Muscle of leg (tissue), 11 donors: Measurements from ENCODE around the gene PPP2R5C. TPM values are rescaled to one million over a fixed set of nuclear protein-coding genes. Genes with fewer than 3 reads are reported as not detected.
"Not testable (repeated sequence)": the region's sequence is repeated elsewhere in the genome, so short reads cannot be mapped to it uniquely, and the experiment has no call there.

Experiments used
- DNase-seq: peaks from one replicate; pipeline ENCODE4 v3.0.0; 2013
- H3K27ac ChIP-seq: one replicate; pipeline ENCODE4 v1.5.1; 2013; ENCODE audit warnings: mild to moderate bottlenecking, low read length, control low read depth
- H3K27me3 ChIP-seq: one replicate; pipeline ENCODE4 v1.6.1; 2013; ENCODE audit warnings: low read length; ENCODE audit not compliant: control insufficient read depth, insufficient read depth
- H3K36me3 ChIP-seq: one replicate; pipeline ENCODE4 v1.6.1; 2013; ENCODE audit warnings: low read length; ENCODE audit not compliant: control insufficient read depth, insufficient read depth
- H3K4me1 ChIP-seq: one replicate; pipeline ENCODE4 v1.6.1; 2013; ENCODE audit warnings: low read length; ENCODE audit not compliant: control insufficient read depth, insufficient read depth
- H3K4me3 ChIP-seq: one replicate; pipeline ENCODE4 v1.5.1; 2013; ENCODE audit warnings: low read length, control low read depth
- H3K9me3 ChIP-seq: replicated peaks from 2 replicates; pipeline ENCODE4 v1.6.1; 2013; ENCODE audit warnings: low read depth, low read length; ENCODE audit not compliant: control insufficient read depth
- WGBS: methylation state at CpG from one replicate; pipeline ENCODE4 v1.1.5; 2013; ENCODE audit warnings: missing lambda C conversion rate; ENCODE audit not compliant: insufficient coverage; 5-methylcytosine and 5-hydroxymethylcytosine counted together
- polyA plus RNA-seq, 8 donors: library from polyadenylated mRNA; unstranded; fragments of 120-200 nt; gene quantifications; one replicate each; pipeline versions ENCODE4 v1.2.1 to v1.2.3, GENCODE V29; 2013; ENCODE audit warnings: inconsistent platforms in 1 of 8, low replicate concordance in 1 of 8; ENCODE audit not compliant: insufficient read length in 8 of 8, insufficient read depth in 1 of 8
- total RNA-seq: library from RNA; stranded (reverse); fragments of 120-200 nt; gene quantifications from one replicate; pipeline ENCODE4 v1.2.4, GENCODE V29; 2013

PPP2R5C gene
- total and polyA plus RNA-seq, 9 donors, result 56.9 to 79.7 (median 65.9) TPM

GRCh38 chr14:101969481-101969880 lies 208.0 kb downstream of the PPP2R5C start:
- H3K27me3 ChIP-seq, result no peaks in the 10 kb centered on the region
- H3K4me3 ChIP-seq, result no peak overlapping the region
- 96% methylated on average over 3 of the region's 9 CpGs for WGBS
- H3K4me1 ChIP-seq, result peaks cover 11% of the 10 kb centered on the region
- DNase-seq, result no peak
- H3K9me3 ChIP-seq, result no peaks in the 10 kb centered on the region
- H3K36me3 ChIP-seq, result peaks cover 11% of the 10 kb centered on the region
- H3K27ac ChIP-seq, result no peak overlapping the region

DNA sequence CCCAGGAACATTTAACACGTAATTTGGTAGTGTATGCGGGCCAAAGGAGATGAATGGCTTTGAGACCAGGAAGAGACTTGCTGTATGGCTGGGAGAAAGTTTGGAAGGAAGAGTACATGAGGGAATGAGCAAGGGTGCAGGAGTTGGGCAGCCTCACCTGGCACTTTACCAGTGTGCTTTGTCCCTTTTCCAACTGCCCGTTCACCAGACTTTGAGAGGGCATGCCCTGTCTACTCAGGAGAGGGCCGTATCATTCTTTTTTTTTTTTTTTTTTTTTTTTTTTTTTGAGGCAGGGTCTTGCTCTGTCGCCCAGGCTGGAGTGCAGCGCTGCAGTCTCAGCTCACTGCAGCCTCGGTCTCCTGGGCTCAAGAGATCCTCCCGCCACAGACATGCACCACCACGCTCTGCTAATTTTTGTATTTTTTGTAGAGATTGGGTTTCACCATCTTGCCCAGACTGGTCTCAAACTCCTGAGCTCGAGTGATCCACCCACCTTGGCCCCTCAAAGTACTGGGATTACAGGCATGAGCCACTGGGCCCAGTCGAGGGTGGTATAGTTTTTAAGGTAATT lies 209.4 kb downstream of the PPP2R5C start:
- 94% methylated on average over 2 of the region's 11 CpGs for WGBS
- DNase-seq, result no peak
- Histone ChIP-seq H3K9me3 (no peaks in the 10 kb centered on the region), H3K27me3 (no peaks in the 10 kb centered on the region), H3K27ac (no peak overlapping the region), H3K4me1 (peaks cover 8% of the 10 kb centered on the region), H3K36me3 (peaks cover 11% of the 10 kb centered on the region), H3K4me3 (no peak overlapping the region)

DNA sequence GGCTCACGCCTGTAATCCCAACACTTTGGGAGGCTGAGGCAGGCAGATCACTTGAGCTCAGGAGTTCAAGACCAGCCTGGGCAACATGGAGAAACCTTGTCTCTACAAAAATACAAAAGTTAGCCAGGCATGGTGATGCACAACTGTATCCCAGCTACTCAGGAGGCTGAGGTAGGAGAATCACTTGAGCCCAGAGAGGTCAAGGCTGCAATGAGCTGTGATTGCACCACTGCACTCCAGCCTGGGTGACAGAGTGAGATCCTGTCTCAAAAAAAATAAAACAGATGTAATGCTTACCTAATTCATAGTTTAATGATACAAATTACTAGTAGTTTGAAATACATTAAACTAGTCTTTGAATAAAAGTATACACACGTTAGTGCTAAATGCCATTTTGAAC lies 209.9 kb downstream of the PPP2R5C start:
- H3K4me3 ChIP-seq, DNase-seq, H3K27me3 ChIP-seq, H3K4me1 ChIP-seq, H3K9me3 ChIP-seq: not testable (repeated sequence)
- Histone ChIP-seq H3K27ac (peak overlapping the region; percentile 36), H3K36me3 (peaks cover 11% of the 10 kb centered on the region)
- WGBS, result 100% methylated on average over 1 of the region's 2 CpGs

DNA sequence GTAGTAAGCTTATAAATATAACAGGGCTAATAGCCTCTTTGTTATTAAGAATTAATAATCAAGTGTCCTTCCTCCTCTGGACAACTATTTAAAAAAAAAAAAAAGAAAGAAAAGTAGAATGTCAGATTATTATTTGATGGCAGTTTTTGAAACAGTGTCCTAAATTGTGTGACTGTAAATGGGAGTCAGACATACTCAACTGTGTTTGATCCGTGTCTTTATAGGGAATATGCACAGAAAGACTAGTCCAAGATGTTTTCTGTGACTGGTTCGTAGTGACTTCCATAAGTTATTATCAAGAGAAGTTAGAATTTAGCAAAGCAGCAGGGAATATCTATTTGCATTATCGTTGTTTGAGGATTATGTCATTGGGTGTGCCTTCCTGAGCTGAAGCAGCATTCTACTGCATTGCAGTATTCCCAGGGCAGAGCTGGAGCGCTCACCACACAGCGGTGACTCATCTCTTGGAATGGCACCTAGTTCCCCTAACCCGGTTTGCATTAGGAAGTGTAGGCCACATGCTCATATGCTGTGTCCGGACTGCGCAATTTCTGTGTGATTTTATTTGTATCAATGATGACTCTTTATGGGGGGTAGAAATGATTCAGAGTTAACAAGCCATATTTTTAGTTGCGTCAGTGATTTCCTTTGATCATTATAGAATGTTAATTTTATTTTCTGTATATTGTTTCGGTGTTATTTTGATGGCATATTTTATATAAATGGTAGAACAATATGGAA lies 210.8 kb downstream of the PPP2R5C start:
- H3K9me3 ChIP-seq, result no peaks in the 10 kb centered on the region
- H3K4me3 ChIP-seq, result no peak overlapping the region
- H3K27ac ChIP-seq, result peak overlapping the region; percentile 60
- 28% methylated on average over 6 of the region's 10 CpGs for WGBS
- peak; percentile 96 for DNase-seq
- no peaks in the 10 kb centered on the region for H3K27me3 ChIP-seq
- peaks cover 6% of the 10 kb centered on the region for H3K4me1 ChIP-seq
- H3K36me3 ChIP-seq, result peaks cover 11% of the 10 kb centered on the region

GRCh38 chr14:101973356-101973755 lies 211.8 kb downstream of the PPP2R5C start:
- DNase-seq, result no peak
- Histone ChIP-seq H3K27ac (no peak overlapping the region), H3K4me1 (peaks cover 6% of the 10 kb centered on the region), H3K9me3 (no peaks in the 10 kb centered on the region), H3K27me3 (no peaks in the 10 kb centered on the region), H3K36me3 (peaks cover 11% of the 10 kb centered on the region), H3K4me3 (no peak overlapping the region)
- no CpG with 5 or more reads among the region's 7 CpGs for WGBS

GRCh38 chr14:101975231-101975630 lies 213.7 kb downstream of the PPP2R5C start:
- peaks cover 6% of the 10 kb centered on the region for H3K4me1 ChIP-seq
- no peaks in the 10 kb centered on the region for H3K27me3 ChIP-seq
- peaks cover 17% of the 10 kb centered on the region for H3K36me3 ChIP-seq
- H3K27ac ChIP-seq, result no peak overlapping the region
- DNase-seq, result no peak
- 80% methylated on average over 2 of the region's 7 CpGs for WGBS
- no peak overlapping the region for H3K4me3 ChIP-seq
- no peaks in the 10 kb centered on the region for H3K9me3 ChIP-seq

Other genes starting within 250 kb of the PPP2R5C start
- 3.3 TPM for gene DIO3, start 200.2 kb upstream of the PPP2R5C start, total RNA-seq
- 1 to 10 TPM; 2.9 to 7.0 (median 5.6) TPM for gene DIO3, start 200.2 kb upstream of the PPP2R5C start, polyA plus RNA-seq
- gene DYNC1H1, start 202.9 kb downstream of the PPP2R5C start, total RNA-seq, result 254 TPM
- 100 to 1,000 TPM; 205 to 348 (median 265) TPM for gene DYNC1H1, start 202.9 kb downstream of the PPP2R5C start, polyA plus RNA-seq